Stimulated activated CD8-positive, alpha-beta memory T cell treated with anti-CD3 and anti-CD28 coated beads, Interleukin-7, amount 100 ng/mL, for 48 hours (primary cell): ENCODE measurements around the gene DIP2C.
A peak's percentile ranks its signal among the peaks of the same experiment; 100 is the strongest.
"Not testable (repeated sequence)": the region's sequence is repeated elsewhere in the genome, so short reads cannot be mapped to it uniquely, and the experiment has no call there.

Experiments
- DNase-seq, 2 donors: peaks; one replicate each; pipeline ENCODE4 v3.0.0-alpha.2; 2020; ENCODE audit warnings: low read depth in 1 of 2; ENCODE audit errors: extremely low read depth in 1 of 2

Gene DIP2C

DNA sequence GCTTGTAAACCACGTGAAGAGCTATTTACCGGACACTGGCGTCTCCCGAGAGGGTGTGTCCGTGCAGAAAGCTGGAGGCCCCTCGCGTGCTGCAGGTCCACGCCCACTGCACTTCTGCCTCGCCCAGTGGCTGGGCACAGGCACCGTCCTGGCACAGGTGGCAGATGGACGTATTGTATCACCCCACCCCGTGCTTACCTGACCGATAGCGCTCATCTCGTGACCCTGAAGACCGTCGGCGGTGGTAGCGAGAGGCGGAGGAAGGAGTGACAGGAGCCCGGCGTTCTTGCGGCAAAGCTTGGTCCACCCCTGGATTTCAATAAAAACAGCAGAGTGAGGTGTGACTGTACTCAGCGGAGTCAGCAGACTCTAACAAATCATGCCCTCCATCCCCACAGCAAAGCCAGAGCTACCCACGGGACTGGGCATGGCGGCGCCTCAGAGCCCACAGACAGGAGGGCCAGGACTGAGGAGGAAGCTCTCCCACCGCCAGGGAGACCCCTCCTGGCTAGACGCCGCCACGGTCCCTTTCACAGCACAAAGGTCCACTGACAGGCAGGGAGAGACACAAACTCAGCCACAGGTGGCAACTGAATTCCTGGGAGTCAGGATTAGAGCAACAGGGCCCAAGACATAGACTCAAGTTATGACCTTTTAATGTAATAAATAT, 217.1 kb downstream of the DIP2C start:
- no peak for DNase-seq

DNA sequence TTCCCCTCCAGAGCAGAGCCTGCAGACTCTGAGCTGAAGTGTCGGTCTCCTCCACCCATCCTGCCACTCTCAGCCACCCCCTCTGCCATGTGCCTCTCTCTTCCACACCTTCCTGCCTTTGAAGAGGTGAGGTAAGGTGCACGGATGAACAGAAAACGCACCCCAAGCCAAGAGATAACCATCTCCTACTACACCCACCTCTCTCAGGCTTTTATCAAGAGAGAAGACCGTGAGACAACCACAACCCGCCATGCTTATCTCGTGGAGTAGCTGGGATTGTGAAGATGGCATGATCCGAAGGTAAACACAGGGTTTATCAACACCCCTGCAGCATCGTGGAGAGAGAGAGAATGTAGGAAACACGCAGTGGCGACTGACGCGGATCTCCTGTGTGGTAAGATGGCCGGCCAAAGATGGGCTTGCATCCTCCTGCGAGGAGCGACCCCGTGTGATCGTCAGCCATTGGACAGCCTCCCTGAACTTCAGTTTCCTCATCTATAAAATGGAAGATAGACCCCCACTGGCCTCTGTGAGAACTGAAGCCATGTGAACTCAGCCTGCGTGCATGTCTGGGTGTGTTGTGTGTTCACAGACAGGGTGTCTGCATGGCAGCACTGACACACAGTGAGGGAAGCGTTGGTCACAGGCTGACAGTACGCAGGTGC, 219.0 kb downstream of the DIP2C start:
- peak in 1 of 2 donors; percentile 10 for DNase-seq

DNA sequence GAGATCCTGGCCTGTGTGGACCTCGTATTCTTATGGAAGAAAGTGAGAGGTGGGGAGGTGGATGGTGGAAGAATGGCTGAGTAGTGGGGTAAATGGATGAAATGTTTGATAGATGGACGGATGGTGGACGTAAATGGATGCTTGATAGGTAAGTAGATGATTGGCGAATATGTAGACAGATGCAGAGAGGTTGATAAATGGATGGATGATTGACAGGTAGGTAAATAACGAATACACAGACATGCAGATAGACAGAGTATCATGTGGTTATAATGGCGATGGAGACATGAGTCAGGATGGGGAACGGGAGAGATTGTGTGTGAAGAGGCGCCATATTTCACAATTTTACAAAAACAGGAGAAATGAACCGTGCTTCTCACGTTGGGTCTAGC, 219.5 kb downstream of the DIP2C start:
- DNase-seq: no peak

DNA sequence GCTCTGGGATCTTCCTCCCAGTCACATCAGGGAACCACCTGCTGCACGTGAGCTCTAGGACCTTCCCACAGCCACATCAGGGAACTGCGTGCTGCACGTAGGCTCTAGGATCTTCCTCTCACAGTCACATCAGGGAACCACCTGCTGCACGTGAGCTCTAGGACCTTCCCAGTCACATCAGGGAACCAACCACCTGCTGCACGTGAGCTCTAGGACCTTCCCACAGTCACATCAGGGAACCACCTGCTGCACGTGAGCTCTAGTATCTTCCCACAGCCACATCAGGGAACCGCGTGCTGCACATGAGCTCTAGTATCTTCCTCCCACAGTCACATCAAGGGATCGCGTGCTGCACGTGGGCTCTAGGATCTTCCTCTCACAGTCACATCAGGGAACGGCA, 229.7 kb downstream of the DIP2C start:
- no peak for DNase-seq

DNA sequence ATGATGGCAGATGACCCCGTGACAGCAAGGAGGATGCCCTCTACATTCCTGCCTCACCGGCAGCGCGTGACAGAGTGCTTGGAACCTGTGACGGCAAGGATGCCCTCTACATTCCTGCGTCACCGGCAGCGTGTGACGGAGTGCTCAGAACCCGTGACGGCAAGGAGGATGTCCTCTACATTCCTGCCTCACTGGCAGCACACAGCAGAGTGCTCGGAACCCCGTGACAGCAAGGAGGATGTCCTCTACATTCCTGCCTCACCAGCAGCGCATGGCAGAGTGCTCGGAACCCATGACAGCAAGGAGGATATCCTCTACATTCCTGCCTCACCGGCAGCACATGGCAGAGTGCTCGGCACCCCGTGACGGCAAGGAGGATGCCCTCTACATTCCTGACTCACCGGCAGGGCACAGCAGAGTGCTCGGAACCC, 231.0 kb downstream of the DIP2C start:
- no peak for DNase-seq

DNA sequence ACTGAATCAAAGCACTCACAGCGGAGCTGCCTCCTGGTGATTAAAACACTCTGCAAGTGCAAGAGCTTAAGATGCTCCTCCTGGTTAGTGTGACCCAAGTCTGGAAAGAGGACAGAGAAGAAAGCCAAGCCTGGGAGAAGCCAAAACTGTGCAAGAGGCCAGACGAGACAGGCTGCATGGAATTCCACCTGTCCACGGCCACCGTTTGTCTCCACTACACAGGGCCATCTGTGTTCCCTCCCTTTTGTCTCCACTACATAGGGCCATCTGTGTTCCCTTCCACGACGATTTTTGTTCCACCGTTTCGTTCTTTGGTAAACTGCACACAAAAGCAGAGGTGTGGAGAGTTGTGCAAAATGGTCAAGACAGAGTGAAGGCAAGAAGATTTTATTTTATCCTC, 233.0 kb downstream of the DIP2C start:
- no peak for DNase-seq

DNA sequence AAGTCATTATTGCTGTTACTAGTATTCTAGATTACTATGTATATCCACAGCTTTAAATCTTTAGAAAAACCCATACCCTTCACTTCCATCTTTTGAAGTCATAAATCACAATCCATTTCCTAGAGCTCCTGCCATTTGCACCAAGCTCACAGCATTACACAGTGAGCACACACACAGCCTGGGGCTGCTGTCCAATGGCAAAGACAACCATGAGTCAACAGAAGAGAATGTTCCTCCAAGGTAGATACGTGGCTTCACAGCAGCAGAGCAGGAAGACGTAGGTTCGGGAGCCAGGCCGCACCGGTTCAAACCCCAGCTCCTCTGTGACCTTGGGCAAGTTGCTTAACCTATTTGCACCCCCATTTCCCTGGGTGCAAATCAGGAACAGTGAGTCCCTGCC, 234.6 kb downstream of the DIP2C start:
- no peak for DNase-seq

DNA sequence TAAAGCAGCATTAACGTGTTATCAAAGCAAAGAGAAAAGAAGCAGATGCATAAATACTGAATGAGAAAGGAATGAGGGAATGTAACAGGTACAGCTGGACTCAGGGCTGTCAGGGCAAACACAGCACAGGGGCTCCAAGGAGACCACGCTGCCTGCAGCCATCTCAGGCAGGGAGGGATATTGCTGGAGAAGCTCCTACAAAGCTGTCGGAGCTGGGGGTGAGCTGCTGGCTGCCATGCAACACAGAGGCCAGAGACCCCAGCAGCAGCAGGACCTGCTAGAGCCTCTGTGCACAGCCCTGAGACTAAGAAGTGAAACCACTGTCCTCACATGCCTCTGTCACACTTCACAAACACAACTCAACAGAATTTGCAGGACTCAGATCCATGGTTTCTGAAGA, 235.8 kb downstream of the DIP2C start:
- DNase-seq: no peak

DNA sequence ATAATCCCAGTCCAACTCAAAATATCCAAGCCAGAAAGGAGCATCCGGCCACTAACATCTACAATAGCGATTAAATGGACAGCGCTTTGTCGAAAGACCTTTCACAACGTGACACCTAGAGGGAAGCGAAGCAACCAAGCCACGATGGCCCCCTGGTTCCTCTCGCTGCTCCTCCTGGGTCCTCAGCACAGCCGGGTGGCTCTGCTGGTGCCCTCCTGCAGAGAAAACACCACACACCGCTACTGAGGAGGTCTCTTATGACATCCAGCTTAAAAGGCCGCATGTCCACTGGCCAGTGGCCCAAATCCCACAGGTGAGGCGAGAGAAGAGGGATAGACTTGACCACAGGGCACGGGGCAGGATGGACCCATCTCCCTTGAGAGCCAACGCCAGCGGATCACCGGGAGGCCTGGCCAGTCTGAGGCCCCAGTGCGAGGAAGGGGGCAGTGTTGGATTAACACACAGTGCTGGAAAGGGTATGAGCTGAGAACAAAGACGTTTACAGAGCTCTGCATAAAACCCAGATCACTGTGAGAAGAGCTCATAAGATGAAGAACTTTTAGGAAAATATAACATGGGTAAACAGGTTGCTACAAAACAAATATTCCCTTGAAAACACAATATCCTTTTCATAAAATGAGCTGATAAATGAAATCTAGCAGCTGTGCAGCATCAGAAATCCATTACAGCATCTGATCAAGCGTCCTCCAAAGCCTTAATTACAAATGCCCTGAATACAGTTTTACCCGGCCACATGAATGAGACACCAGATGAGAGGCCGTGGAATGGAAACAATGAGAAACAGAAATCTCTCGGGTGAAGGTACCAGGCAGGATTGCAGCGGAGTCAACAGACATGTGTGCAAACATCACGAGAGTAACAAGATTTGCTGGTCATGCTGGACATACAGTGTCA, 236.7 kb downstream of the DIP2C start:
- no peak for DNase-seq

DNA sequence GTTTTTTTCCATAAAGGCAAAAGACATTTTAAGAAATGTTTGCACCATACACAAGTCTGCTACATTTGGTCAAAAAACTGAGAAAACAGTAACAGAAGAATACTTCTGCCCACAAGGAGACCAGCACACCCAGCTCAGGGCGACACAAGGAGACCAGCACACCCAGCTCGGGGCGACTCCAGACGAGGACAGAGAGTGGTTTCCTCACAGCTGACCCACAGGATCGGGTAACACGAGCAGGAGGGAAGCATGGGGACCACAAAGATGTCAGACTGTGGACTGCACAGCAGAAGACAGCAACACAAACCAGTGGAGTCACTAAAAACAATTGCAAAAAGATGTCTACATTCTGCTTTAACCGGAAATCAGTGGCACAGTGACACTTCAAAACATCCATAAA, 237.6 kb downstream of the DIP2C start:
- no peak for DNase-seq

DNA sequence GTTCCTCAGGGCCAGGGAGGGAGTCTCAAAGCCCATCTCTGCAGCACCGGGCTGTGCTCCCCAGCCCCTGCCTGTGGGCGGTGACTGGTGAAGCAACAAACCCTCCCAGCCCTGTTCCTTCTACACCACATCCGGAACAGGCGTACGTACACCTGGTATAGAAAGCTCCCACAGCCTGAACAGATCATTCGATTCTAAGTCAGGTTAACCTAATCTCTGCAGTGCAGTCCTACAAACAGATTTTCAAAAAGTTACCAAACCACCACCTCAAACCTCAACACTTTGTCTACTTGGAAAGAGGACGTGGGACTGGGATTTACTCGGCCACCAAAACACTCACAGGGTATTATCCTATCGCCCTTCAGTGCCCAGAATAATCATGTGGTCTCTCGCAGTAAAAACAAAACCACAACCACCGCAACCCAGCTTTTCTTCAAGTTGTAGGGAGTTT, 238.4 kb downstream of the DIP2C start:
- peak; percentile 23 to 47 for DNase-seq

DNA sequence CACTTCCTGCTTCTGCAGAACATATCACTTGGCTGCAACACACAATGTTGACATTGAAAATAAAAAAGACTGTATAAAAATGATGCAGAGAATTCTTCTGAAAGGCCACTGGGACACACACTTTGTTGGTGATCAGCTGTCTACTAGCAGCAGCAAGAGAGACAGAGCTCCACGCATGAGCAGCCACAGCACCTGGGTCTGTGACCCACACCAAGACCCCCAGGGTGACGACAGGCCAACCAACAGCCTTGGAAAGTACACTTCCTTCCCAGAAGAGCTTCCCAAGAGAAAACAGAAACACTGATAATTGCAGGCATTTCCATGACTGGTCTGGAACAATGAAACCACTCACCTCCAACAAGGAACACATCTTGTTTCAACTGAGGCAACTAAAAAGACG, 239.0 kb downstream of the DIP2C start:
- DNase-seq: no peak

DNA sequence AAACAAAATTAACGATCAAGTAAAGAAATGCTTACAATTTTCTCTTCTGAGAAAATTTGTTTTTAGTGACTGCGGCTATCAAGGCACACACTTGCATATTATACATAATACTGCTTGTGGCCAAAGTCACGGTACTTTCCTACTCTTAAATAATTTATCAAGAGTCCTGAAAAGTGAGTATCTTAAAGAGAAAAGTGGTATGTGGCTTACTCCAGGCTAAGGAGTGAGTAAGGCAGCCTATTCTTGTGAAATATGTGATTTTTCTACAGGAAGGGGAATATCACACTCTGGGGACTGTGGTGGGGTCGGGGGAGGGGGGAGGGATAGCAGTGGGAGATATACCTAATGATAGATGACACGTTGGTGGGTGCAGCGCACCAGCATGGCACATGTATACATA, 240.1 kb downstream of the DIP2C start:
- DNase-seq: not testable (repeated sequence)

DNA sequence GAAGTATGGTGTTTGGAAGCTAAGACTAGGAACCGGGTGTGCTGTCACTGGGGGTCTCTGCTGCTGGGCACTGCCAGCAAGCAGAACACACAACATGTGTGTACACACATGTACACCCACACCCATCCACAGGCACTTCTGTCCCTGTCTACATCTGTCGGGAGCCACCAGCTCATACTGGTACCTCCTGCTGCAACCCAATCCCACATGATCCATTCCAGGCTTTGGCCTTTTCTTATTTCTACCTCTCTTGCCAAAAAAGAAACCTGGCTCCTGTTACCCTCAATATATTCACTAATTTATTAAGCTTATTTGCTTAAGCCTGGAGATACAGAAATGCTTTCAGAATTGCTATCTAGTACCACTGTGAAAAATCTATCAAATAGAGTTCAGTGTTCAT, 246.0 kb downstream of the DIP2C start:
- DNase-seq: no peak

DNA sequence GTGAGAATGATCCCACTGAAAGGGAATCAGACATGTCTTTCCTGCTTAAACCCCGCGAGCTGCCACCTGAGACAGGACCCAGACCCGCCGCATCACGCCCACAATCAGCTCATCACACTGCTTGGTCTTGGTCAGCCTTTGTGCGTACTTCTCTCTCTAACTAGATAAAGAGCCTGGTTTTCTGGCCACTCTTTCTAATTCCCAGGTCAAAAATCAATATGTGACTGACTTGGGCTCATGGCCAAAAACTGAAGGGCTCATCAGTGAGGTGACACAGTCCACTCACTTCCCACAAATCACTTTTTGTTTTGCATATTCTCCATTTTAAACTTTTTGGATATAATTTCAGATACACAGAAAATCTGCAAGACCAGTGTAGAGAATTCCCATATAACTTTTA, 247.3 kb downstream of the DIP2C start:
- DNase-seq: no peak

DNA sequence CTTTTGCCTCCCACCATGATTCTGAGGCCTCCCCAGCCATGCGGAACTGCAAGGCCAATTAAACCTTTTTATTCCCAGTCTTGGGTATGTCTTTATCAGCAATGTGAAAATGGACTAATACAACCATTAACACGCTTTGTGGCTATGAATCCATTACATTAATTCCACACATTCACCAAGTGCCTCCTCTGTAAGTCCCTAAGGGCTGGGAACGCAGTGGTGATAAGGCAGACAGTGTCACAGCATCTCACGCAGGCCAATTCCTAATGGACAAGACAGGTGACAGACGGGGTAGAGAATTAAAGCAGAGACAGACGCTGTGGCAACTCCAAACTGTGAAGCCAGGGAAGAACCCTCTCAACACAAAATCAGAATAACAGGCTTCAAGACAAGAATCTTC, 247.8 kb downstream of the DIP2C start:
- no peak for DNase-seq

DNA sequence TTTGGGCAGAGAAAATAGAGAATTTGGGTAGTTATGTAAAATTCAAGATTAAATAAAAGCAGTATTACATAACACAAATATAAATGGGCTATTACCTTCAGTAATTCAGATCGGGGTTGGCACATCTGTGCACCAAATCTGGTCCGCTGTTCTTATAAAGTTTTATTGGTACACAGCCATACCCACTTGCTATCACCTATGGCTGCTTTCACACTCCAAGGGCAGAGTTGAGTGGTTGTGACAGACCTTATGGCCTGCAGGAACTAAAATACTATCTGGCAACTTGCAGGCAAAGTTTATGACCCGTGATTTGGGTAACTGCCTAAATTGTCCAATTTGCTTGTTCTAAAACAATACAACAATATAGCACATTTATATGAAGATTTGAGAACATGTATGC, 249.3 kb downstream of the DIP2C start:
- DNase-seq: no peak

DNA sequence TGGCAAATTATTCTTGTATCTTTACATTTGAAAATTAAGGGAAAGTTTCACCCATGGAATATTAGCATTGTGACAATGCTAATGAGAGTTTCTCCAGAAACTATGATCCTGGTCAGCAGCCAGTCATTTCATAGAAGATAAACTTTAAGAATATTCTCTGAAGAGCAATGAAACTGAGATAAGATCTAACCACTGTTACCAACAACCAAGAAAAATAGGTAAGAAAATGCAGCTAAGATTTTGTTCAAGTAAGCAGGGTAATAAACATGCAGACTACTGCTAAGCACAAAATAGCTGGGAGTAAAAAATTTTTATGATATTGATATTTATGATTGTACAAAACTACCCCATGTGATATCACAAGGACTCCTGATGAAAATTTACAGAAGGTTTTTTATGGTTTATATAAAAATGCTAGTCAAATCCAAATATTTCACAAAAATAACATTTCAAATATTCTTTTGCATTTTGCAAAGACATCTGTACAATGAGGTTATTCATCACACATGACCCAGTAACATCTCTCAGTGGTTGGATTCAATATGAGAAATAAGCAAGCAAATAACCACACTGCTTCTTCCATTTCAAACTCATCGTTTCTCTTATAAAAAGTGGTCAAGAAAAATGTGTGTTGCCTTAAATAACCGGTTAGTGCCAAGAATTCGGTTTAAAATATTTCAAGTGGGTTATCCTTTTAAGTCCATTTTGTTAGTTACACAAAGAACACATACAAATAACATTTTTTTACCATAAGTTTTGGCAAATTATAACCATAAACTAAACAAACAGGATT, 251.6 kb downstream of the DIP2C start:
- no peak for DNase-seq

DNA sequence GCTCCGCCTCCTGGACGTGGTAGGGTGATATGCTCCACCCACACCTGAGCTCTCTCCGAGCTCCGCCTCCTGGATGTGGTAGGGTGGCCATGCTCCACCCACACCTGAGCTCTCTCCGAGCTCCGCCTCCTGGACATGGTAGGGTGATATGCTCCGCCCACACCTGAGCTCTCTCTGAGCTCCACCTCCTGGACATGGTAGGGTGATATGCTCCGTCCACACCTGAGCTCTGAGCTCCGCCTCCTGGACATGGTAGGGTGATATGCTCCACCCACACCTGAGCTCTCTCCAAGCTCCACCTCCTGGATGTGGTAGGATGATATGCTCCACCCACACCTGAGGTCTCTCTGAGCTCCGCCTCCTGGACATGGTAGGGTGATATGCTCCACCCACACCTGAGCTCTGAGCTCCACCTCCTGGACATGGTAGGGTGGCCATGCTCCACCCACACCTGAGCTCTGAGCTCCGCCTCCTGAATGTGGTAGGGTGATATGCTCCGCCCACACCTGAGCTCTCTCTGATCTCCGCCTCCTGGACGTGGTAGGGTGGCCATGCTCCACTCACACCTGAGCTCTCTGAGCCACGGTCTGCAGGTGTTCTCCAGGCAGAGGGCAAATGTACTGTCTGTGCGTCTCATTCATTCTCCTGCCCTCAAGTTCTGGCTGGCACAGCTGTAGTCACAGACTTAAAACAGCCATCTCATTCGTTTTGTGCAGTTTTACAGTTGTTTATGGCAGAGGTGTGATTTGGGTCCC, 252.4 kb downstream of the DIP2C start:
- no peak for DNase-seq

DNA sequence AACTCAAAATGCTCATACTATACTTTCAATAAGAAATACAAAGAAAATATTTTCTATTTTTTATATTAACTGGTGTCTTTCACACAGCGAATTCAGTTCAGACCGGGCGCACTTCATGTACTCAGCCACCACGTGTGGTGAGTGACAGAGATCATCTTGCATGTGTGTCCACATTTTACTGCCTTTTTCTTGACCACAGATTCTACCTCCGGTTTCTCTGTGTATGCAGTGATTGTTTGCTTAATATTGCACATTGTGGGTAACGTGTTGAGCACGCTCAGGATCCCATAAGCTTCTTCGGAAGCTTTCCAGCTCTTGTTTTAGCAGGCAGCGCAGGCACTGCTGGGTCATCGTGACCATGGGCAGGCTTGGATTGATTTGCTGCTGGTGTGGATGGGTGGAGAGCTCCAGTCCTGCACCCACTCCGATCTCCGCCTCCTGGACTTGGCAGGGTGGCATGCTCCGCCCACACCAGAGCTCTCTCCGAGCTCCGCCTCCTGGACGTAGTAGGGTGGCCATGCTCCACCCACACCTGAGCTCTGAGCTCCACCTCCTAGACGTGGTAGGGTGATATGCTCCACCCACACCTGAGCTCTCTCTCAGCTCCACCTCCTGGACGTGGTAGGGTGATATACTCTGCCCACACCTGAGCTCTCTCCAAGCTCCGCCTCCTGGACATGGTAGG, 253.3 kb downstream of the DIP2C start:
- DNase-seq: no peak
